ENCODE data around the gene OPA1.

DNA sequence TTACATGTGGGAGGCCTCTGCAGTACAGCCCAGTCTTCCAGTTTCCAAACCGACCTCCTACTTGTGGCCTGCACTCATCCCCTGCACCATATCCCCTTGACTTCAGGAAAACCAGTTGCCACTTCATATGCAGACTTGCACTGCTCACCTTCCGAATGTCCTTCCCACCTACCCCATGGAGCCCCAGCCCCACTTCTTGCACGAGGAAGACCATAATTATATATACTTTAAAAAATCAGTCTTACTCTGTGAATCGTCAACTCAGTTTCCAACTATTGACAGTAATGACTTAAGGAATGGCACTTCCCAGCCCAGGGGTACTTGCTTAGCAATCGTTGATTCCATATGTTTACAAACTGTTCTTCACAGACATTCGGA lies 136.1 kb downstream of the OPA1 start:
- TF ChIP-seq, protein P1, sequence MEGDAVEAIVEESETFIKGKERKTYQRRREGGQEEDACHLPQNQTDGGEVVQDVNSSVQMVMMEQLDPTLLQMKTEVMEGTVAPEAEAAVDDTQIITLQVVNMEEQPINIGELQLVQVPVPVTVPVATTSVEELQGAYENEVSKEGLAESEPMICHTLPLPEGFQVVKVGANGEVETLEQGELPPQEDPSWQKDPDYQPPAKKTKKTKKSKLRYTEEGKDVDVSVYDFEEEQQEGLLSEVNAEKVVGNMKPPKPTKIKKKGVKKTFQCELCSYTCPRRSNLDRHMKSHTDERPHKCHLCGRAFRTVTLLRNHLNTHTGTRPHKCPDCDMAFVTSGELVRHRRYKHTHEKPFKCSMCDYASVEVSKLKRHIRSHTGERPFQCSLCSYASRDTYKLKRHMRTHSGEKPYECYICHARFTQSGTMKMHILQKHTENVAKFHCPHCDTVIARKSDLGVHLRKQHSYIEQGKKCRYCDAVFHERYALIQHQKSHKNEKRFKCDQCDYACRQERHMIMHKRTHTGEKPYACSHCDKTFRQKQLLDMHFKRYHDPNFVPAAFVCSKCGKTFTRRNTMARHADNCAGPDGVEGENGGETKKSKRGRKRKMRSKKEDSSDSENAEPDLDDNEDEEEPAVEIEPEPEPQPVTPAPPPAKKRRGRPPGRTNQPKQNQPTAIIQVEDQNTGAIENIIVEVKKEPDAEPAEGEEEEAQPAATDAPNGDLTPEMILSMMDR (conservative IDR thresholded peaks at IDR 0.05; ENCODE audit: low read length): no peak
- TF ChIP-seq EZH2phosphoT487 (IDR thresholded peaks at IDR 0.05; ENCODE audit: borderline replicate concordance, low read depth, low read length): no peak
